Posterior vena cava (tissue), 2 donors: ENCODE measurements around the gene SLC5A1. TPM values are rescaled to one million over a fixed set of nuclear protein-coding genes. Genes with fewer than 3 reads are reported as not detected.

Source experiments
- DNase-seq: peaks from one replicate; pipeline ENCODE4 v3.0.0-alpha.2; 2020; ENCODE audit warnings: low spot score
- intact Hi-C, 2 donors: fragments of 100-400 bp; cut with DNase I; formaldehyde crosslinking; loops; one replicate each; pipeline versions ENCODE4 v1.14.1 to v1.14.2; 2022 to 2023
- long read RNA-seq, 2 donors: library from polyadenylated mRNA; unstranded; transcript quantifications; one replicate each; pipeline ENCODE4 v2.0.0, GENCODE V29; 2020 to 2021
- total RNA-seq, 2 donors: library from RNA; stranded (reverse); fragmentation: NEBNext Ultra II Directional; extraction: Animal tissue kit (Norgen Biotek cat#: 25700); gene quantifications; one replicate each; pipeline ENCODE4 v1.2.1, GENCODE V29; 2021
- donor health status: DM: yes; HTN: yes; CAD: no.
- donor health status: DM: yes; HTN: yes; CAD: no.

Gene SLC5A1
- total RNA-seq = under 1 TPM in 1 of 2 donors, not detected in 1; 0.05 TPM
- long read RNA-seq, donor 1 = 0 reads
- long read RNA-seq, donor 2 = 0 reads

DNA sequence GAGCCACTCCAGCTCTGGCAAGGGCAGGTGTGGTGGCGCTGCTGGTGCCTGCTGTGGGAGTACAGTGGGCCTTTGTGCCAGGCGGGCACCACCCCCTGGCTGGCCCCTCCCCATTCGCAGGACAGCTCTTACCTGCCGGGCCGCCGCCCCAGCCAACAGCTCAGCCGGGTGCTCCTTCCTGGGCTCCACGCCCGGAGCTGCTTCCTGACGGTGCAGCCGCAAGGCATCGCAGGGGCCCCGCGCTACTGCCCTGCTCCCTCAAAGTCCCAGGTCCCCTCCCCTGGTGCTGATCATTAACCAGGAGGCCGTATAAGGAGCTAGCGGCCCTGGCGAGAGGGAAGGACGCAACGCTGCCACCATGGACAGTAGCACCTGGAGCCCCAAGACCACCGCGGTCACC, at the start of gene SLC5A1:
Gene SLC5A1 (plus strand): TSS at position 338 of the 400 bp plus-strand sequence. CDS start 21 bp downstream, at position 359.
- DNase-seq = no peak
- intact Hi-C loops = no loop called here

DNA sequence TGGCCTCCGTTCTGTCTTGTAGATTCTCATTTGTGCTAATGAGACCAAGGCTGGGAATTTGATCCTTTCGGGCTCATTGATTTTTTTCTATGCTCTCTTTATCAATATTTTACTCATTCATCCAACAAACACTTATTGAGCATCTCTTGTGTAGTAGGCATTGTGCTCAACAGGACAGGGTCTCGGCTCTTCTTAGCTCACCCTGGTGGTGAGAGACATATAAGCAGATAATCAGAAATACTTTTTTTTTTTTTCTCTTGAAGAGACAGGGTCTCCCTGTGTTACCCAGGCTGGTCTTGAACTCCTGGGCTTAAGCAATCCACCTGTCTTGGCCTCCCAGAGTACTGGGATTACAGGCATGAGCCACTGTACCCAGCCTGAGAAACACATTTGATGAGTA, 48.0 kb upstream of the SLC5A1 start:
- DNase-seq = no peak
- intact Hi-C loops = no loop called here

DNA sequence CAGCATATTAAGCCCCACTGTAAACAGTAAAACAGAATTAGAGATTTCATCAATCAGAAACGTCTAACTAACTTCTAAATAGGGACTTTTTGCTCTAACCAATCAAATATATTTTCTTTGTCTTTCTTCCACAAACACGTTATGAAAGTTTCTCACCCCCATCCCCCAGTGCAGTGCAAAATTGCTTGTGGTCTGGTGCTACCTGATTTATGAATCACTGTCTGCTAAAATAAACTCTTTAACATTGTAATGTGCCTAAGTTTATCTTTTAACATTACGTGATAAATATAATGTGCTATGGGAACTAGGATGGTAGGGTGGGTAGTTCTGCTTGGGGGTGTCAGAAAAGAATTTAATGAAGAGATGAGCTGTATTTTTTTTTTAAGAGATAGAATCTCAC, 47.3 kb upstream of the SLC5A1 start:
- no peak for DNase-seq
- intact Hi-C loops = no loop called here

DNA sequence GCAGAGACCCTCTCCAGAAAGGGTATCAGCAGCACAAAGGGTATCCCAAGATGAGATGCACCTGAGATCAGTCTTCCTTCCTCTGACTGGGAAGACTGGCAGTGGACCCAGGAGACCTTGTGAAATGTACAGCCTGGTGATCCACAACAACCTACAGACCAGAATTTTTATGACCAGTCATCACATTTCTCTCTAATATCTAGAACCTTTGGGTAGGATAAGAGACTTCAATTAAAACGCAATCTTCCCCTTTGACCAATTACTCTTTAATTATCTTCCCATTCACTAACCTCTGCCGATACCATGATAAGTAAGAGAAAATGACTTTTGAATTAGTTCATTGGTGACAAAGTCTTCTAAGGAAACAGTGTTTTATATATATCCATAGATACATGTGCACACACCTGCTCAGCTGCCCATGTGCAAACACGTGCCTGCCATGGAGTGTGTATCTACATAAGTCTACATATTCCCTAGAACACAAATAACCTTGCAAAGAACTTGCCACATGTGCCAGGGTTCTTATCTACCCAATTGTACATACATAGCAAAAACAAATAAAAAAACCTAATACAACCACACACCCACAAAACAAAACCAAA, 44.2 kb upstream of the SLC5A1 start:
- intact Hi-C loops = loop anchor here in 1 of 2 donors (2.0 kb wide), 1 partner anchor 30 kb away; no protein-coding TSS in a partner anchor
- no peak for DNase-seq

DNA sequence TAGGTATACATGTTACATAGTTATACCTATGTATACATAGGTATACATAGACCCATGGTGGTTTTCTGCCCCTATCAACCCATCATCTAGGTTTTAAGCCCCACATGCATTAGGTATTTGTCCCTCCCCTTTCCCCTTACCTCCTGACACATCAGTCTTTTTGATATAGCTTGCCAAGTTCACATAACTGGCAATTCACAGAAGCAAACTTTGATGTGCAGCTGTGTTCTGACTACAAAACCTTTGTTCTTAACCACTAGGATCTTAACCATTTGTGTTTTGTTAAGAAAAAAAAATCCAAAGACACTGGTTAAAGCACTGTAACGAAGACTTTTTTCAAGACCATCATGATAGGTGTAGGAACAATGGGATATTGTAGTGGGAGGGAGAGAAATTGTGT, 42.9 kb upstream of the SLC5A1 start:
- DNase-seq = no peak
- intact Hi-C loops = no loop called here

DNA sequence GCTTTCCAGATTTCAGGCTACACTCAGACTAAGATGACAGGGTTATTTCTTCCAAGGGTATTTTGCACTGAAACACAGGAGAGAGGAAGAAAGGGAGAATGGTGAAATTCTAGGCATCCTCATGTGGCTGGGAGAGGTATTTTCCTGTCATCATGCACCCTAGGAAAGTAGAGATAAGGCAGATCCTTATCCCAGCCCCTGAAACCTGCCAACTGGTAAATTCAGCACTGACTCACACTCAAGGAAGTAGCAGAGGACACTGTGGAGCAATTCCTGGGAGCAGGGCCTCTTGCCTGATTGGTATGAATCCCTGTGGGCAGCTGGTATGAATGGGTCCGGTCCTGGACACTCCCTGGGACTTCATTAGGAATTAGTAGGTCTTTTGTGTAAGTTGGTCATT, 37.6 kb upstream of the SLC5A1 start:
- no peak for DNase-seq
- intact Hi-C loops = no loop called here

DNA sequence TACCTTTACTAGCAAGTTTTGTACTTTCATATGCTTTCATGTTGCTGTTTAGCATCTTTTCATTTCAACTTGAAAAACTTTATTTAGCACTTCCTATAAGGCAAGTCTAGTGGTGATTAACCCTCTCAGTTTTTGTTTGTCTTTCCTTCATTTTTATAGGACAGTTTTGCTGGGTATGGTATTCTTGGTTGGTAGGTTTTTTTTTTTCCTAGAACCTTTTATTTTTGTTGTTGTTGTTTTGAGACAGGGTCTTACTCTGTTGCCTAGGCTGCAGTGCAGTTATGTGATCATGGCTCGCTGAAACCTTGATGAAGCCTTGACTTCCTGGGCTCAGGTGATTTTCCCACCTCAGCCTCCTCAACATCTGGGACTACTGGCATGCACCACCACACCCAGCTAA, 29.9 kb upstream of the SLC5A1 start:
- intact Hi-C loops = loop anchor here in 1 of 2 donors (2.0 kb wide), 1 partner anchor 18 kb away; no protein-coding TSS in a partner anchor
- DNase-seq = no peak

DNA sequence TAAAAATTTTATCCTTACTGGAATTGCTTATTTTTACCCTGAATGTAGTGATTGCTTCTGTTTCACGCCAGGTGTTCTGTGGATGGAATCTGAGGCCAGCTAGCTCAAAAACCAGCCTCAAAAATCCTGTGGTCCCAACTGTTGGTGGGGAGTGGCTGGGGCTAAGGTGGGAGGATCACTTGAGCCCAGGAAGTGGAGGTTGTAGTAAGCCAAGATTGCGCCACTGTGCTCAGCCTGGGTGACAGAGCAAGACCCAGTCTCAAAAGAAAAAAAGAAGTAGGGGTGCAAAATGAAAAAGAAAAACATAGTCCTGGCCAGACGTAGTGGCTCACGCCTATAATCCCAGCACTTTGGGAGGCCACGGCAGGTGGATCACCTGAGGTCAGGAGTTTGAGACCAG, 27.0 kb upstream of the SLC5A1 start:
- intact Hi-C loops = no loop called here
- DNase-seq = no peak

DNA sequence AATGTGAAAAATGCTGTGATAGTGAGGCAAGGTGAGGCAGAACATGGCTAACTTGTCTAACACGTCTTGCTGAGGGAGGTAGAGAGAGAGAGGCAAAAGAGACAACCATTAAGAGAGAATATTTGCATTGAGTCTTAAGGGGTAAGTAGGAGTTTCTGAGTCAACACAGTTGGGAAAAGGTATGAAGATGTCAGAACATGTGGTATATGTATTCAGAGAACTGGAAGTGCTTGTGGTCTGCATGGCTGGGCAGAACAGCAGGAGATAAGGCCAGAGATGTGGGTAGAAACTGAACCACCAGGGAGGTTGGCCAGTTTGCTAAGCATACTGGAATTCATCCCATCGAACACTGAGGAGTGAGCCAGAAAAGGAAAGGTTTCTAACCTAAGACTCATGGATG, 25.0 kb upstream of the SLC5A1 start:
- intact Hi-C loops = no loop called here
- DNase-seq = no peak

DNA sequence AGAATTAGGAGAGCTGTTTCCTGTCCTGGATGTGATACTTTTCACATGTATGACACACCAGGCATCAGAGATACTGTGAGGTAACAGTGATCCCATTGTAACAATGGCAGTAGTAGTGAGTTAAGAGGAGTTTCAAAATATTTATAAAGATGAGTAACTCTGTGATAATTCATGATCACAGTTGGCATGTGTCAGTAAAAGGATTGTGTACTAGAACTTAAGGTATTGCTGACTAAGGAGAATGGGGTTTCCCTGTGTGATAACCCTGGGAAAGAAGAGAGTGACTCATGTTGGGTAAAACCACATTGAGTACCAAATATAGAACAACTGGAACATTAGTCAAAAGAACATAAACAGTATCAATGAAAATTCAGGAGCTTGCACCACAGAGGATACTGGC, 22.9 kb upstream of the SLC5A1 start:
- intact Hi-C loops = no loop called here
- no peak for DNase-seq

DNA sequence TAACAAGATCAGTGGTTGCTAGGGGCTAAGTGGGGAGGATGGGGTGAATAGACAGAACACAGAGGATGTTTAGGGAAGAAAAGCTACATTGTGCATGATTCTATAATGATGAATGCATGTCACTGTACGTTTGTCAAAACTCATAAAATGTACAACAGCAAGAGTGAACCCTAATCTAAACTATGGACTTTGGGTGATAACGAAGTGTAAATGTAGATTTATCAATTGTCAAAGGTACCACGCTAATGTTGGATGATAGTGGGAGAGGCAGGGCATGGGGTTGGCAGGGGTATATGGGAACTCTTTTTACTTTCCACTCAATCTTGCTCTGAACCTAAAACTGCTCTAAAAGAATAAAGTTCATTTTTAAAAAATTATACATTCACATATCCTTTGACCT, 21.3 kb upstream of the SLC5A1 start:
- DNase-seq = no peak
- intact Hi-C loops = no loop called here

DNA sequence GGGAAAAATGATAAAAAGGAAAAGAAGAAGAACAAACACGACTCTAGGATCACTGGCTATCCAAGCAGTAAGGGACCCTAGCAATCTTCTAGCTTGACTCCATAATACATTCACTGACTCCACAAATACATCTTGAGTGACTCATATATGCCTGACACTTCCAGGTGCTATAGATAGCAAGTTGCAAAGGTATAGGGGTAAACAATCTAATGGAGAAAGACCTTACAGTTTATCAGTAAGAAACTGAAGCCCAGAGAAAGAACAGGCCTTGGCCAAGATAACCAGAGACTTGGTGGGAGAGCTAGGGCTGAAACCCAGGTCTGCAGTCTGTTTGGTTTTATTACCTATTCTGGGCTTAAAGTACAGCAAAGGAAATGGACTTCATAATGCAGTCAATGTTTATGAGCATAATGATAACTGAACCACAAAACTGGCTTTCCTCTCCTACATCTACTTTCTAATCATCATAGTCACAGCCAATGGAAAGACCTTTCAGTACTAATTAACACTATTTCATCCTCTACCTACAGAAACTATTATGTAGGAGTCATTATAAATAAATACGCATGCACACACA, 19.7 kb upstream of the SLC5A1 start:
- intact Hi-C loops = no loop called here

DNA sequence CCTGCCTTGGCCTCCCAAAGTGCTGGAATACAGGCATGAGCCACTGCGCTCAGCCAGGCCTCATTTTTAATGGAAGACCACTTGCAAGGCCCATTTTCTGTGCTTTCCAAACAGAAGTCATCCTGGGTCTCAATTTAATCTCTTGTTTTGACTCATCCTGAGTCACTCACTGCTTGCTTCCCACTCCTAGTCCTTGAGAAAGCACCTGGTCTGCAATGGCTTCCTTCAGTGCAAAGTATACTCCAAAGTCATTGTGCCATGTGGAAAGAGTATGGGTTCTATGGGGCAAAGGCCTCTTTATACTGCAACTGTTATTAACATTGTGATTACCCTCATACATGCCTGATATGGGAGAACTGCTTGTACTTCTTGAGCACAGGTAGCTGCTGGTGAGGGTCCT, 18.3 kb upstream of the SLC5A1 start:
- no peak for DNase-seq
- intact Hi-C loops = no loop called here

More for the DNA sequence above, 19.7 kb upstream of the SLC5A1 start:
- no peak for DNase-seq

DNA sequence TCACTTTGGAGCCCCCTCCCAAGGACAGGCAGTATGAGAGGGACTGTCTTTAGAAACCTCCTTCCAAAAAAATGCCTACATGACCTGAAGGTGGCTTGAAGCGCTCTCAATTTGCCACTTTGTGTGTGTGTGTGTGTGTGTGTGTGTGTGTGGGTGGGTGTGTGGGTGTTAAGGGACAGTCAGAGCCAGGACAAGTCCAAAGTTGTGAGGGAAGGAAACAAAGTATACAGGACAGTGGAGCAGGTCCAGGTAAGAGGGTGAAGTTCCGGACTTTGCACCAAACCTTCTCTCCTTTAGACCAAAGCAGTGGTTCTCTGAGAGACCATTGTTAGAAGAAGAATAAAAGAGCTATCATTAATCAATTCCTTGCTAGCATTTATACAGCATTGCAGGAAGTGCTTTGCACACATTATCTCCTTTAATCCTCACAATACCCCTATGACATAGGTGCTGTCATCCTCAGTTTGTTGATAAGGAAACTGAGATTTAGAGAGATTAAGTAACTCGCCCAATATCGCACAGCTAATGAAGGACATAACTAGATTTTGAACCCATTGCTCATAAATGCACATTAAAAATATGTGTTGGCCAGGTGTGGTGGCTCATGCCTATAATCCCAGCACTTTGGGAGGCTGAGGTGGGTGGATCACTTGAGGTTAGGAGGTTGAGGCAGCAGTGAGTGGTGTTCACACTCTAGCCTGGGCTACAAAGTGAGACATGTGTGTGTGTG, 12.4 kb upstream of the SLC5A1 start:
- intact Hi-C loops = loop anchor here in 1 of 2 donors (2.0 kb wide), 1 partner anchor 18 kb away; no protein-coding TSS in a partner anchor
- DNase-seq = no peak

DNA sequence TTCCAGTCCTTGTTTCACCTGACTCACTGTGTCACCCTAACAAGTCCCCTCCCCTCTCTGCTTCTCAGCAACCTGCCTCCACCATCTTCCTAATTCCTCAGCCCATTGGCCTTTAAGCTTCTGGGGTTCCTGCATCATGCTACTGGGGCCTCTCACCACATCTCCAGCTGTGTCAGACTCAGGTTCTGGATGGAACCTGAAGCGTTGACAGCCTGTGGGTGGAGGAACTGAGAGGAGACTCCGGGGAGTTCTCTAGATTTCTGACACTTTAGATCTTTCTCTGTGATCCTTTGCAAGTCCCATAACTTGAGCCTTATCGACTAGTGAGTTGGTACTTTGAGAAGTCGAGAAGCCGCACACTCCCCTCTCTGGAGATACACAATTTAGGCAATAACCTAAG, 11.6 kb upstream of the SLC5A1 start:
- no peak for DNase-seq
- intact Hi-C loops = loop anchor here in 1 of 2 donors (2.0 kb wide), 1 partner anchor 19 kb away; no protein-coding TSS in a partner anchor

DNA sequence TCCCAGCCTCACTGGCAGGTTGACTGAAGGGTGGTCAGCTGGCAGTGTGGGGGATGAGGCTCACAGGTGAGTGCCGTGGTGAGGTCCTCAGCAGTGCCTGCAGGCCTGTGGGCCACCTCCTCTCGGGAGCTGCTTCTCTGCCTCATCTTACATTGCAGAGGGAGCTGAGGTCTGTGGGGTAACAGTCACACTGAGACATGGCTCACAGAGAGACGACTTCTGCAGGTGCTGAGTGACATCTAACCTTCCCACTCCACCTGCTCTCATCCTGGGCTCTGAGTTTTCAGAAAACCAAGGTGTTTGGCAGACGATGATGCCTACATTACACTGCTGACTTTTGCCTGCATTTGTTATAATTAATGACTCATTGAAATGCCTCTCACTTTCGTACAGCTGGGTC, 8.8 kb upstream of the SLC5A1 start:
- intact Hi-C loops = no loop called here

DNA sequence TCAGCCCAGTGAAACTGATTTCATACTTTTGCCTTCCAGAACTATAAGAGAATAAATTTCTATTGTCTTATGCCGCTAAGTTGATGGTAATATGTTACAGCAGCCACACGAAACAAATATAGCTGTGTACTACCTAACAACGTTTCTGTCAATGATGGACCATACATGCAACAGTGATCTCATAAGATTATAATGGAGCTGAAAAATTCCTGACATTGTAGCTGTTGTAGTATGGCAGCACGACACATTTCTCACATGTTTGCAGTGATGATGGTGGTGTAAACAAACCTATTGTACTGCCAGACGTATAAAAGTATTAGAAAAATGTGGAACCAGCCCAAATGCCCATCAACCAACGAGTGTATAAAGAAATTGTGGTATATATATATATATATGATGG, 5.8 kb upstream of the SLC5A1 start:
- intact Hi-C loops = no loop called here
- DNase-seq = no peak

More for the DNA sequence above, 8.8 kb upstream of the SLC5A1 start:
- no peak for DNase-seq

DNA sequence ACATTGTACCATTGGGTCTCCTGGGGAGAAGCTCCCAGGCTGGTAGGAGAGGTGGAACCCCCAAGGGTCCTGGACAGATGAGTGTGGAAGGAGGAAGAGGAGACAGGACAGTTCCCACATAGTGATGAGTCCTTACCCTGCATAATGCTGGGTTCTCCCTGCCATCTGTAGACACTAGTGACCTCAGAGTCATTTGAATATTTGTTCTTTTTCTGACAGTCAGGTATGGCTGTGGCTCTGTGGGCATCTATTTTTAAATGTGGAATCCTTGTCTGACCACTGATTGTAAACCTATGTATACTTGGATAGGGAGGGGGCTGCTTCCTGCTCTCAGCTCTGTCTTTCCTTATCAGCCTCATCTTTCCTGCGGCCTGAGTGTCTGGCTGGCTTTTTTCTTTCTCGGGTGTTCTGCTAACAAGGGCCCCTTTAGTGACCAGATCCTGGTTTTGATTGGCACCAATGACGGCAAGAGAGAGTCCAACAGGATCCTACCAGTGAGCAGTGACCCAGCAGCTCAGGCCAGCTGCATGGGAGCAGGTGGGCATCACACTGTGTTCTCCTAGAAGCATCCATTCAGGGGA, 2.6 kb upstream of the SLC5A1 start:
- DNase-seq = no peak
- intact Hi-C loops = no loop called here

DNA sequence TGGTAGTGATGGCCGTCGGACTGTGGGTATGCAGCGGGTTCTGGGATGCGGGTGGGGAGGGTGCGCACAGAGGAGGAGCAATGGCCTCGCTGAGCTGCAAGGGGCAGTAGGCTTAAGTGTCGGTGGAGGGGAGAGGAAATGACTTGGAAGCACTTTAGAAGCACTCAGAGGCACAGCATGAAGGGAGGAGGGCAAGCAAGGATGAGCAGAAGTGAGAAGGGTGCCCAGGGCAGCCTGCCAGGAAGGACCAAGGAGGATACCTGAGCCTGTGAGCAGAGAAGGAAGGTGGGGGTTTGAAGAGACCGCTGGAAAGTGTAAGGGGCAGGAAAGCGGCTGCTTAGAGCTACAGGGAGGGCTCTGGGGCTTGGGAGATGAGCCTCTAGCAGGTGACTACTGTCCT, 330 bp downstream of the SLC5A1 start:
- no peak for DNase-seq
- intact Hi-C loops = no loop called here

DNA sequence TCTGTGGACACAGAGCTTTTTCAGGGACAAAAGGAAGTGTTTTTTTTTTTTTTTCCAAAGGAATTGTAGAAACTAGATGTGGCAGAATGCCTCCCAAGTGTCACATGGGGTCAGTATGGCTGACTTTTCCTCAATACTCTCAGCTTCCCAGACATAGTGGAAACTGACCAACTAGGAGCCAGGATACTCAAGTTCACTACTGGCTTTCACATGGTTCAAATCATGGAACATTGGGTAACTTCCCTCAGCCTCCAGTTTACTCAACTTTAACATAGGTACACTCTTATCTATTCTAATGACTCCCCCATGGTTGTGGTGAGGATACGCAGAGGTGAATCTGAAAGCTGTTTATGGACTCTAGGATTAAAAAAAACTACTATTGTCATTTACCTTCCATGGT, 1.4 kb downstream of the SLC5A1 start:
- no peak for DNase-seq
- intact Hi-C loops = no loop called here
